Forelimb muscle (tissue), 1 donor: ENCODE data around the gene ZFP64. TPM values are rescaled to one million over a fixed set of nuclear protein-coding genes. Genes with fewer than 3 reads are reported as not detected.
"Not testable (repeated sequence)": the region's sequence is repeated elsewhere in the genome, so short reads cannot be mapped to it uniquely, and the experiment has no call there.

ENCODE experiments used
- DNase-seq: peaks from one replicate; pipeline ENCODE4 v3.0.0-alpha.2; 2013; ENCODE audit warnings: low read depth
- polyA plus RNA-seq: library from polyadenylated mRNA; unstranded; fragments of 120-200 nt; gene quantifications from one replicate; pipeline ENCODE4 v1.2.1, GENCODE V29; 2013; ENCODE audit not compliant: insufficient read length

ZFP64 gene
- polyA plus RNA-seq, 1 donor = 11.7 TPM

- DNase-seq = no peak
Measured at GRCh38 chr20:52160049-52160570, 31.5 kb downstream of the ZFP64 start.

GRCh38 chr20:52154575-52154974, 37.0 kb downstream of the ZFP64 start:
- DNase-seq = no peak

GRCh38 chr20:52153896-52154295, 37.7 kb downstream of the ZFP64 start:
- DNase-seq = no peak

GRCh38 chr20:52152921-52153320, 38.7 kb downstream of the ZFP64 start:
- no peak for DNase-seq

- DNase-seq = no peak
Measured at GRCh38 chr20:52152416-52152815, 39.2 kb downstream of the ZFP64 start.

- peak; percentile 20 for DNase-seq
Measured at GRCh38 chr20:52150440-52151258, 40.9 kb downstream of the ZFP64 start.

GRCh38 chr20:52145587-52145986, 46.0 kb downstream of the ZFP64 start:
- no peak for DNase-seq

- no peak for DNase-seq
Measured at GRCh38 chr20:52143277-52143676, 48.3 kb downstream of the ZFP64 start.

GRCh38 chr20:52142757-52143156, 48.8 kb downstream of the ZFP64 start:
- no peak for DNase-seq

GRCh38 chr20:52139986-52140385, 51.6 kb downstream of the ZFP64 start:
- DNase-seq = no peak

GRCh38 chr20:52137850-52138249, 53.7 kb downstream of the ZFP64 start:
- no peak for DNase-seq

GRCh38 chr20:52133714-52134113, 57.9 kb downstream of the ZFP64 start:
- DNase-seq = not testable (repeated sequence)

- DNase-seq = no peak
Measured at GRCh38 chr20:52132337-52132736, 59.2 kb downstream of the ZFP64 start.

- no peak for DNase-seq
Measured at GRCh38 chr20:52131048-52131643, 60.4 kb downstream of the ZFP64 start.

- no peak for DNase-seq
Measured at GRCh38 chr20:52130406-52130805, 61.2 kb downstream of the ZFP64 start.

- DNase-seq = no peak
Measured at GRCh38 chr20:52129611-52130010, 62.0 kb downstream of the ZFP64 start.

- DNase-seq = no peak
Measured at GRCh38 chr20:52127309-52127708, 64.3 kb downstream of the ZFP64 start.

GRCh38 chr20:52124821-52125220, 66.8 kb downstream of the ZFP64 start:
- no peak for DNase-seq

- no peak for DNase-seq
Measured at GRCh38 chr20:52118696-52119095, 72.9 kb downstream of the ZFP64 start.

- no peak for DNase-seq
Measured at GRCh38 chr20:52118016-52118623, 73.5 kb downstream of the ZFP64 start.

GRCh38 chr20:52110456-52110855, 81.1 kb downstream of the ZFP64 start:
- DNase-seq = no peak
